Esophagus (tissue), 2 donors: ENCODE data around the gene DDX52. TPM values are rescaled to one million over a fixed set of nuclear protein-coding genes. Genes with fewer than 3 reads are reported as not detected.
A peak's percentile ranks its signal among the peaks of the same experiment; 100 is the strongest.
"Not testable (repeated sequence)": the region's sequence is repeated elsewhere in the genome, so short reads cannot be mapped to it uniquely, and the experiment has no call there.

ENCODE experiments used
- H3K27ac ChIP-seq, 2 donors: one replicate each; pipeline ENCODE4 v1.5.1; 2013; ENCODE audit warnings: low read depth in 2 of 2, mild to moderate bottlenecking in 2 of 2, inconsistent platforms in 1 of 2, low read length in 1 of 2, moderate library complexity in 1 of 2
- H3K27me3 ChIP-seq, 2 donors: one replicate each; pipeline ENCODE4 v1.6.1; 2013; ENCODE audit warnings: low read length in 2 of 2, control low read depth in 1 of 2, mild to moderate bottlenecking in 1 of 2; ENCODE audit not compliant: insufficient read depth in 2 of 2, control insufficient read depth in 1 of 2
- H3K36me3 ChIP-seq, 2 donors: one replicate each; pipeline ENCODE4 v1.6.1; 2013; ENCODE audit warnings: low read length in 1 of 2; ENCODE audit not compliant: control insufficient read depth in 2 of 2, insufficient read depth in 2 of 2
- H3K4me1 ChIP-seq, 2 donors: one replicate each; pipeline ENCODE4 v1.6.1; 2013; ENCODE audit warnings: low read length in 1 of 2; ENCODE audit not compliant: control insufficient read depth in 2 of 2, insufficient read depth in 2 of 2
- H3K4me3 ChIP-seq, 2 donors: one replicate each; pipeline ENCODE4 v1.5.1; 2013; ENCODE audit warnings: low read length in 2 of 2, mild to moderate bottlenecking in 2 of 2, low read depth in 1 of 2, moderate library complexity in 1 of 2
- H3K9me3 ChIP-seq, 2 donors: one replicate each; pipeline ENCODE4 v1.6.1; 2013; ENCODE audit warnings: mild to moderate bottlenecking in 2 of 2, low read depth in 1 of 2, low read length in 1 of 2, moderate library complexity in 1 of 2; ENCODE audit not compliant: control insufficient read depth in 2 of 2, insufficient read depth in 1 of 2
- WGBS, 2 donors: extraction: QIAGEN DNeasy Blood & Tissue Kit; methylation state at CpG; one replicate each; pipeline ENCODE4 v1.1.7; 2013; 5-methylcytosine and 5-hydroxymethylcytosine counted together
- polyA plus RNA-seq, 2 donors: library from polyadenylated mRNA; stranded (reverse); fragments of 200-250 nt; gene quantifications; one replicate each; pipeline ENCODE4 v1.2.3, GENCODE V29; 2013
- donor health status: healthy with polysubstance abuse.
- donor health status: Bipolar disorder and iron deficiency.

DDX52 gene
- 10 to 100 TPM; 10.4 to 12.6 TPM for polyA plus RNA-seq

DNA sequence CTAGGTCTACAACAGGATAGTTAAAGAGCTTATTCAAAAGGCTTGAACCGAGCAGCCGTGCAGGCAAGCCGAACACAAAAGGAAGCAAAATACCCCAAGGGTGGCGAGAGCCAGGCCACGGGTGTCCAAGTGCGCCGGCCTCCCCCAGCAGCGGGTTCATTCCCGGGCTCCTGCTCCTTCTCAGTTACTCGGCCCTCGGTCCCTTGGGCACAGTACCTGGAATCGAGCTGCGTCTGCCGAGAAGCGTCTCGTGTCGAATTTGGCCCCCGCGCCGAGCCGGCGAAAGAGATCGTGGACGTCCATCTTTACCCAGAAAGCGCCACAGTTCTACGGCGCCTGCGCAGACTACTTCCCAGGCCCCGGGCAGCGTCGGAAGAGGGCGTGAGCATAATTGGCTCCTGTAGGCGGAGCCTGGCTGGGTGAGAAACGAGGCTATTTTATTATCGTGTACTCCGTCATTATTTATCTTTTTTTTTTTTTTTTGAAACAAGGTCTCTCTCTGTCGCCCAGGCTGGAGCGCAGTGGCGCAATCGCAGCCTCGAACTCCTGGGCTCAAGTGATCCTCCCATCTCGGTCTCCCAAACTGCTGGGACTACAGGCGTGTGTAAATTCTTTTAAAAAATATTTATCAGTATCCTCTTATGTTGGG lies at the start of gene DDX52:
TSS of gene DDX52 (minus strand) at position 329 of the 649 bp plus-strand sequence. CDS start at position 303, 26 bp downstream.
- peak within 1 kb of the TSS; percentile 91 to 94 for H3K4me3 ChIP-seq
- H3K27me3 ChIP-seq = peaks cover 0 to 3% of the 10 kb centered on the region in 2 donors
- WGBS, 2 donors = 0 to 1% methylated on average over 43 of the region's 43 CpGs
- no peaks in the 10 kb centered on the region for H3K4me1 ChIP-seq
- no peaks in the 10 kb centered on the region for H3K36me3 ChIP-seq
- H3K9me3 ChIP-seq = no peaks in the 10 kb centered on the region
- H3K27ac ChIP-seq = peak within 1 kb of the TSS; percentile 93 to 95

DNA sequence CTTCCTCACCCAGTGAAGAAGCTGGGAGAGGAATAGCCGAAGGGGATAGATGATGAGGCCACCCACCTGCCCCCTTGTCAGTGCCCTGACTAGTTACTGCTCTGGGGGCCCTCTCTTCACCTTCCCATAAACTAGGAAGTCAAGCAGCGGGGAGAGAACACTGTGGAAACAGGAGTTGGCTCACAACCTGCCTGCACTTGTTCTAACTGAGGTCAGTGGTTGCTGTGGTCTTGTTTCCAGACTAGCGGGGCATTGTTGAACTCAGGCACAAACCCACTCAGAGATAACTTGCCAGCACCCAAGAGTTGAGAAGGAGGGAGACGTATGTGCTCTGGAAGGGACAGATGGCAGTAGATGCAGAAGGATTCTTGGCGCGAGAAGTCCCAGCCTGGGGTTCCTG lies 48.6 kb upstream of the DDX52 start:
- no peaks in the 10 kb centered on the region for H3K4me1 ChIP-seq
- 48 to 69% methylated on average over 6 of the region's 6 CpGs for WGBS, 2 donors
- H3K36me3 ChIP-seq = no peaks in the 10 kb centered on the region
- no peak overlapping the region for H3K27ac ChIP-seq
- no peaks in the 10 kb centered on the region for H3K27me3 ChIP-seq
- H3K9me3 ChIP-seq = no peaks in the 10 kb centered on the region
- H3K4me3 ChIP-seq = no peak overlapping the region

DNA sequence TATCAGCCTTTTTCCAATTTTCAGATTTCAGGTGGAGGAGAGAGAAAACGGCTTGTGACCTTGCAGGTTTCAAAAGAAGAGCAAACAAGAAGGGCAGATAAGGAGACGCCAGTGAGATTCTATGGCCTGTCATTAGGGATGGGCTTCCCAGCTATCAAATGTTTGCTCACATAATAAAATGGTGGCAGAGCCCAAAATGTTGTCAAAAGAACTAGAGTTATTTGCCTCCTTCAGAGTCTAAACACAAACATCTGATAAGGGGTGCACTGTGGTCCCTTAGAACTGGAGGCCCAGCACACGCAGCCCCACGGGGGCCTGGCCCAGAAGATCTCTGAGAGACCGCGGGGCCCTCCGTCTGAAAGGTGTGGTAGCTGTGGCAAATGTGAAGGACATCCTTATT lies 46.1 kb upstream of the DDX52 start:
- H3K36me3 ChIP-seq = no peaks in the 10 kb centered on the region
- H3K9me3 ChIP-seq = no peaks in the 10 kb centered on the region
- H3K27ac ChIP-seq = no peak overlapping the region
- no peaks in the 10 kb centered on the region for H3K27me3 ChIP-seq
- no peaks in the 10 kb centered on the region for H3K4me1 ChIP-seq
- 82 to 87% methylated on average over 7 of the region's 7 CpGs for WGBS, 2 donors
- no peak overlapping the region for H3K4me3 ChIP-seq

- Histone ChIP-seq H3K27ac (no peak overlapping the region), H3K36me3 (no peaks in the 10 kb centered on the region), H3K4me3 (no peak overlapping the region), H3K4me1 (no peaks in the 10 kb centered on the region), H3K9me3 (peaks cover 0 to 1% of the 10 kb centered on the region in 2 donors), H3K27me3 (no peaks in the 10 kb centered on the region)
- 54 to 55% methylated on average over 9 of the region's 9 CpGs for WGBS, 2 donors
These were observed 40.3 kb upstream of the DDX52 start for GRCh38 chr17:37683454-37683984.

- H3K36me3 ChIP-seq = no peaks in the 10 kb centered on the region
- no peaks in the 10 kb centered on the region for H3K4me1 ChIP-seq
- H3K27me3 ChIP-seq = no peaks in the 10 kb centered on the region
- no peak overlapping the region for H3K27ac ChIP-seq
- peaks cover 0 to 3% of the 10 kb centered on the region in 2 donors for H3K9me3 ChIP-seq
- no peak overlapping the region for H3K4me3 ChIP-seq
- WGBS, 2 donors = 89 to 91% methylated on average over 3 of the region's 3 CpGs
These were observed 38.8 kb upstream of the DDX52 start for GRCh38 chr17:37682007-37682406.

DNA sequence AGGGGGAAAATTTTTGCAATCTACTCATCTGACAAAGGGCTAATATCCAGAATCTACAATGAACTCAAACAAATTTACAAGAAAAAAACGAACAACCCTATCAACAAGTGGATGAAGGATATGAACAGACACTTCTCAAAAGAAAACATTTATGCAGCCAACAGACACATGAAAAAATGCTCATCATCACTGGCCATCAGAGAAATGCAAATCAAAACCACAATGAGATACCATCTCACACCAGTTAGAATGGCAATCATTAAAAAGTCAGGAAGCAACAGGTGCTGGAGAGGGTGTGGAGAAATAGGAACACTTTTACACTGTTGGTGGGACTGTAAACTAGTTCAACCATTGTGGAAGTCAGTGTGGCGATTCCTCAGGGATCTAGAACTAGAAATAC lies 36.7 kb upstream of the DDX52 start:
- not testable (repeated sequence) for H3K27ac ChIP-seq, H3K27me3 ChIP-seq, H3K4me3 ChIP-seq, H3K9me3 ChIP-seq, H3K36me3 ChIP-seq, H3K4me1 ChIP-seq
- 92 to 94% methylated on average over 1 of the region's 2 CpGs for WGBS, 2 donors

DNA sequence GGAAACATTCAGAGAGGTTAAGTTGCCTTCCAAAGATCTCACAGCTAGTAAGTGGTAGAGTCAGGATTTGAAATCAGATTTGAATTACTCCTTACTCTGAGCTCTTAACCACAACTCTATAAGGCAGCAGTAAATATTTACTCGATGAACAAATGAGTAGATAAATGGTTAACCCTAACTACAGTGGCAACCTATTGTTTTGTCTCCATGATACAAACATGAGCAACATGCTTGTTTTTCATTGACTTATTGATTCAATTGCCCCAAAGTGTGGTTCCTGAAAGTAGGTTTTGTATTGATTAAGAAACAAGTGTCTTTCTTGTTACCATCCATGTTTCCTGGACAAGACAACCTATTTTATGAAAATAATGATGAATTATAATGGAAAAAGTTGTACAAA lies 34.8 kb upstream of the DDX52 start:
- H3K36me3 ChIP-seq = no peaks in the 10 kb centered on the region
- H3K9me3 ChIP-seq = peaks cover 0 to 3% of the 10 kb centered on the region in 2 donors
- 78 to 93% methylated on average over 1 of the region's 1 CpG for WGBS, 2 donors
- no peaks in the 10 kb centered on the region for H3K4me1 ChIP-seq
- H3K27ac ChIP-seq = no peak overlapping the region
- H3K4me3 ChIP-seq = no peak overlapping the region
- no peaks in the 10 kb centered on the region for H3K27me3 ChIP-seq

GRCh38 chr17:37677021-37677420 lies 33.8 kb upstream of the DDX52 start:
- 67 to 83% methylated on average over 1 of the region's 1 CpG for WGBS, 2 donors
- H3K9me3 ChIP-seq = peaks cover 0 to 3% of the 10 kb centered on the region in 2 donors
- H3K4me3 ChIP-seq = no peak overlapping the region
- no peaks in the 10 kb centered on the region for H3K36me3 ChIP-seq
- no peak overlapping the region for H3K27ac ChIP-seq
- no peaks in the 10 kb centered on the region for H3K4me1 ChIP-seq
- no peaks in the 10 kb centered on the region for H3K27me3 ChIP-seq

DNA sequence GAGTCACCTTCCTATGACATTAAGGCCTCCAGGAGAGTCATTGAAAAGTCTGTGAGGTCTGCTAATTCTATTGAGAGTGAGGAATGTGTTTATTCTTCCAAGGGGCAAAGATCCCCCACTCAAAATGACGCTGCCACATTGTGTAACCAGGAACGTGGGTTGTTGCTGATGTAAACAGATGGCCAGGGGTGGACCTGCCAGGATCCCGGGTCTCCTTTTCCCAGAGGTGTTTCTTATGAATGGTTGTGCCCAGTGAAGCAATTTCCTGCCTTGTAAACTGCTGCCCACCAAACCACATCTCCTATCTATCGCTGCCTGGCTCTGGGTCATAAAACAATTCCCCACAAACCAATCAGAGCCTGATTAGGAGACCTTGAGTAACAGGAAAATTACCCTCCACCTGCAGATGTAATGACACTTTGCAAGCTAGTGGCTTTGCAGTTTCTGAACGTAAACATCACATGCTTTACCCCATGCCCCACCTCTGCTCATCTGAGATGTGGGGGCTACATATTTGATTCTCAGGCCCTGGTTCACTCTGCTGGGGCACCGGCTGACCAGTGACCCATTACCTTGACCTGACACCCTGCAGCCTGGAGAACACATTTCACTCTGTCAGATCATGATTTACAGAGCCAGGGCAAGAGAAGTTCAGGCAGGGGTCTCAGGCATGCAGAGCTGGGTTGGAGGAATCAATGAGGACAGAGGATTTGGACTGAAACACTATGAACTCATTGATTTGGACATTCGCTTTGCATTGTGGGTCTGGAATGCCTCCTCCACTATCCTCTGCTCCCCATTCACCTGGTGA lies 33.1 kb upstream of the DDX52 start:
- H3K27me3 ChIP-seq = no peaks in the 10 kb centered on the region
- H3K27ac ChIP-seq = no peak overlapping the region
- 30 to 45% methylated on average over 7 of the region's 7 CpGs for WGBS, 2 donors
- H3K4me1 ChIP-seq = no peaks in the 10 kb centered on the region
- H3K4me3 ChIP-seq = no peak overlapping the region
- no peaks in the 10 kb centered on the region for H3K36me3 ChIP-seq
- peaks cover 0 to 3% of the 10 kb centered on the region in 2 donors for H3K9me3 ChIP-seq
